Epithelial cell of esophagus (primary cell): ENCODE measurements around the gene INS.

Source experiments
- DNase-seq: peaks from one replicate; pipeline ENCODE4 v3.0.0; 2010; ENCODE audit warnings: low read depth
- H3K4me3 ChIP-seq: 2 replicates; pipeline ENCODE4 v1.5.1; 2011; ENCODE audit warnings: mild to moderate bottlenecking, low read length, control low read depth
- TF ChIP-seq, protein P1 (sequence below): IDR thresholded peaks from 2 replicates; pipeline ENCODE4 v1.5.1; 2011; ENCODE audit warnings: low read depth, mild to moderate bottlenecking, low read length, control low read depth, inconsistent platforms; ENCODE audit not compliant: insufficient read depth; ENCODE audit errors: missing control alignments

INS gene

DNA sequence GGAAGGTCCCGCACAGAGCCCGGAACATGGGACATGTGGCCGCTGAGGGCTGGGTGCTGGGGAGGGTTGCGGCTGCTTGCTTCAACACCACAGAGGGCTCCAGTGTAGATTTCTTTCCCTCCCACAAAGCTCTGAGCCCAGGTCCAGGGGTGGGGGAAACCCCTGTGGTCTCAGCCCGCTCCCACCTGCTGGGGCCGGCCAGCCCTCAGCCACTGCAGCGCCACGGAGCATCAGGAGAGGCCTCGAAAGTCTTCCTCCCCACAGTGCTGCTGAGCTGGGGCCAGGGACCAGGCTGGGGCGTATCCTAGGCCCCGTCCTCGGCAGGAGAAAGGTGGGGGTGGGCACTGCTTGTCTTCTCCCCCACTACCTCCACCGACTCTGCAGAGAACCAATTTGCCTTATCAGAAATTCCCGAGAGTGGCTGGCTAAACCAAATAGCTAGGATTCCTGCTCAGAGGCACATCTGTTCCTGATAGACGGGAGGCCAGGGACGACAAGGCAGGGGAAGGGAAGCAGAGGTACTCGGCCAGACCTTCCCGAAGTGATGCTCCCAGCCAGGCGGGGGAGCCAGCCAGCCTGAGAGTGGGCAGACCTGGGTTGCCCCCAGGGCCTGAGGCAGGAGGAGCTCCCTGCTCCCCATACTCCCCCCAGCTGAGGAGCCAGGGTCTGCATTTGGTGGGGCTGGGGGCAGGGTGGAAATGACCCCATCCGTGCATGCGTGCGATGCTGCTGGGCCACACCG lies 40.5 kb downstream of the INS start:
- H3K4me3 ChIP-seq, result no peak overlapping the region
- TF ChIP-seq, protein P1, sequence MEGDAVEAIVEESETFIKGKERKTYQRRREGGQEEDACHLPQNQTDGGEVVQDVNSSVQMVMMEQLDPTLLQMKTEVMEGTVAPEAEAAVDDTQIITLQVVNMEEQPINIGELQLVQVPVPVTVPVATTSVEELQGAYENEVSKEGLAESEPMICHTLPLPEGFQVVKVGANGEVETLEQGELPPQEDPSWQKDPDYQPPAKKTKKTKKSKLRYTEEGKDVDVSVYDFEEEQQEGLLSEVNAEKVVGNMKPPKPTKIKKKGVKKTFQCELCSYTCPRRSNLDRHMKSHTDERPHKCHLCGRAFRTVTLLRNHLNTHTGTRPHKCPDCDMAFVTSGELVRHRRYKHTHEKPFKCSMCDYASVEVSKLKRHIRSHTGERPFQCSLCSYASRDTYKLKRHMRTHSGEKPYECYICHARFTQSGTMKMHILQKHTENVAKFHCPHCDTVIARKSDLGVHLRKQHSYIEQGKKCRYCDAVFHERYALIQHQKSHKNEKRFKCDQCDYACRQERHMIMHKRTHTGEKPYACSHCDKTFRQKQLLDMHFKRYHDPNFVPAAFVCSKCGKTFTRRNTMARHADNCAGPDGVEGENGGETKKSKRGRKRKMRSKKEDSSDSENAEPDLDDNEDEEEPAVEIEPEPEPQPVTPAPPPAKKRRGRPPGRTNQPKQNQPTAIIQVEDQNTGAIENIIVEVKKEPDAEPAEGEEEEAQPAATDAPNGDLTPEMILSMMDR, result no peak
- no peak for DNase-seq

DNA sequence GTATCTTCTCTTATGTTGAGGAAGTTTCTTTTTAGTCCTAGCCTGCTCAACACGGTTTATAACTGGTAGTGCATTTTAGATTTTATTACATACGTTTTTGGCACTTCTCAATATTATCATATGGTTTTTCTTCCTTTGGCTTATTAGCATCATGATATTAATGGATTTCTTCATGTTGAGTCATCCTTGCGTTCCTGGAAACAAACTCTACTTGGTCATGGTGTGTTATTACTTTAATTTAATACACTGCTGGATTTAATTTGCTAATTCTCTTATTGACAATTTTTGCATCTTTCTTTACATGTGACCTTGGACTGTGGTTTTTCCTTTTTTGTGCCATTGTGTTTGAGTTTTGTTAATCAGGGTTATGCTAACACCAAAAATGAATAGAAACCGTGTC lies 42.3 kb downstream of the INS start:
- H3K4me3 ChIP-seq, result no peak overlapping the region
- no peak for DNase-seq
- TF ChIP-seq, protein P1, result no peak

DNA sequence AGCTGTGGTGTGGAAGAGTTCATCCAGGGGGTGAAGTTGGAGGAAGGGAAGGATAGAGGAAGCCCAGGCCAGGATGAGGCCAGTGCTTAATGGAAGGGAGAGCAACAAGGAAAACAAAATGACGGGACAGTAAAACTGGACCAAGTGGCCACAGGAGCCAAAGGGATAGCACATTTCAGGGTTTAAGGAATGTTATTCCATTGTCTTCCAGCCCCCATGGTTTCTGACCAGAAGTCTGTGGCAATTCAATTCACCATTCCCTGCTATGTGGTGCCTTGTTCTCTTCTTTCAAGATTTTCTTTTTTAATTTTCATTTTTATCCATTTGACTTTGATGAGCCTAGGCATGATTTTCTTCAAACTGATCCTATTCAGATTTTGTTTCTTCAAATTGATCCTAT lies 44.3 kb downstream of the INS start:
- no peak overlapping the region for H3K4me3 ChIP-seq
- no peak for DNase-seq
- TF ChIP-seq, protein P1, result no peak

DNA sequence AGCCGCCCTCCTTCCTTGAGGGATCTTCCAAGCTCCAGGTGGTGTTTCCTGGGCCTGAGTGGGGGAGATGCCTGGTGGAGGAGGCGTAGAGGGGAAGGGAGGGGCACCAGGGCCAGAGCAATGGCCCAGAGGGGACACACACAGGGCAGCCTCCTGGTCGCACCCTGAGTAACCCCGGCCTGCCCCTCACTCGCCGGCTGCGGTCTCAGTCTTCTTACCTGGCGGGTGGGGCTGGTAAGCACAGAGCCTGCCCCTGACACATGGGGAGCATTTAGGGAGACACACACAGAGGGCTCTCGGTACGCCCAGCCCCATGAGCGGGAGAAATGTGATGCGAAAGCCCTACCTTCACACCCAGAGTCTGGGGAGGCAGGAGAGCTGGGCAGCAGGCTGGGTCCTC lies 45.7 kb downstream of the INS start:
- no peak overlapping the region for H3K4me3 ChIP-seq
- DNase-seq, result no peak
- TF ChIP-seq, protein P1, result no peak

DNA sequence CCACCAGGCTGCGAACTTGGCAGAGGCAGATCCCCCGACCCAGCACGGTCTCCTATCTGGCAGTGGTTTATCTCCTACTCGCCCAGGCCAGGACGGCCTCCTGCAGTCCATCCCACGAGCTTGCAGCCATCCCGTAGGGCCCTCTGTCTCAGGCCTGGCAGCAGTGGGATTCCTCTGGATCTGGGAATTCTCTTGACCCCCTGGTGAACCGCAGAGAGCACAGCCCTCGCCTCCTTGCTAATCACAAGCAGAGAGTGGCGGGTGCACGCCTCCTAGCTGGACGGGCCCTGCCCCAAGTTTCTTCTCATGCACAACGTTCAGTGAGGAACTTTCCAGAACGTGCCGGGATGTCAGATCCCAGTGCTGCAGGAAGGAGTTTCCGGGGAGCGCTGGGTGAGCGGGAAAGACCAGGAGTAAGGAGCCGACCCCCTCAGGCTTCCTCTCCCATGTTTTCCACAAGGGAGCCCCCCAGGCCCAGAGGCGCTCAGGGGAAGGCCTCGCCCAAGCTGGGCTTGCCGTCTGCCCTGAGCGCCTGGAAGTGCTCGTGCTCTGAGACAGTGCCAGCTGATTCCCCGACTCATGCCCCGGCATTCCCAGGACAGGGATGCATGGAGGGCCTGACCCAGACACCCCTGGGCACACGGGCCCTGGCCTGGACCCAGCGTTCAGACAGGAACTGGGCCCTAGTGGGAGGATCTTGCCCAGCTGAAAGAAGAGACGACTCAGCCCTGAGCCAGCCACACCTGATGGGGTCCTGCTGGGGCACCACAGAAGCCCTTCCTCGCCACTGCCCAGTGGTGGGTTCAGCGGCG lies 46.4 kb downstream of the INS start:
- TF ChIP-seq, protein P1, result no peak
- H3K4me3 ChIP-seq, result no peak overlapping the region
- DNase-seq, result no peak

DNA sequence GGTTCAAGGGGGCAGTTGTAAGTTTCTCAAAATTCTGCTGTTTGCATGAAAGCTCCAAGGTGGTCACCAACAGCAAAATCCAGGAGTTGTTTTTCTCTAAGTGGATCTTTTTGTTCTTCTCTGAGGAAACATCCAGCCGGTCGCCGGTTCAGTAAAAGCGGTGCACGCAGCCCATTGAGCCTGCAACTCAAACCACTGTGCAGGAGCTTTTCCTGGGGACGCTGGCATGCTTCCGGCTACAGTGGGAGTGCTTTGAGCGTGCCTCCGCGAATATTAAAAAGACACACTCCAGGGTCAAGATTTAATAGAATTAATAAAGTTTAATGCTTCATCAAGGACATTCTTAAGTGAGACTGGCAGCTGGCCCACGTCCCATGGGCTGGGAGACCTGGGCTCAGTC lies 47.2 kb downstream of the INS start:
- DNase-seq, result no peak
- H3K4me3 ChIP-seq, result no peak overlapping the region
- TF ChIP-seq, protein P1, result no peak

DNA sequence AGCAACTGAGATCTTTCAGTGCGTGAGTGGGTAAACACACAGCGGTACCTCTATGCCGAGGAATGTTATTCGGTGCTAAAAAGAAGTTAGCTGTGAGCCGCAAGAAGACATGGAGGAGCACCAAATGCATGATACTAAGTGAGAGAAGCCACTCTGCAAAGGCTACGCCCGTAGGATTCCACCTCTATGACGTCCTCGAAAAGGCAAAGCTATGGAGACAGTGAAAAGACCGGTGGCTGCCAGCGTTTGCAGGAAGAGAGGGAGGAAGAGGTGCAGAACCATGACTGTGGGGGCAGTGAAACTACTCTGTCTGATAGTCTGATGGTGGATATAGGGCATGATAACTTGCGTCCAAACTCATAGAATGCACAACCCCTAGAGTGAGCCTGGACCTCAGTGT lies 50.5 kb downstream of the INS start:
- no peak overlapping the region for H3K4me3 ChIP-seq
- TF ChIP-seq, protein P1, result no peak
- DNase-seq, result no peak
